RWPE2 (cell line): ENCODE results near the gene SLC9A2.

Source experiments
- ATAC-seq: fragments of 200-7000 bp; cut with Tn5 transposase; 3 replicates; pipeline ENCODE4 v1.9.1; 2021; ENCODE audit warnings: low read depth
- DNase-seq: peaks from one replicate; pipeline ENCODE4 v3.0.0-alpha.2; 2020; ENCODE audit warnings: low spot score
- H3K27ac ChIP-seq: fragments of 450-650 bp; 2 replicates; pipeline ENCODE4 v1.5.1; 2017; ENCODE audit warnings: mild to moderate bottlenecking; ENCODE audit not compliant: poor library complexity, severe bottlenecking
- H3K27me3 ChIP-seq: fragments of 250-450 bp; sonication (Bioruptor Pico); 2 replicates; pipeline ENCODE4 v1.5.1; 2021; ENCODE audit warnings: mild to moderate bottlenecking, moderate library complexity; ENCODE audit not compliant: insufficient read depth, poor library complexity, severe bottlenecking
- H3K36me3 ChIP-seq: fragments of 250-450 bp; sonication (Bioruptor Pico); 2 replicates; pipeline ENCODE4 v1.5.1; 2020; ENCODE audit warnings: low read depth, mild to moderate bottlenecking, moderate library complexity
- H3K4me1 ChIP-seq: fragments of 250-450 bp; sonication (Bioruptor Pico); 2 replicates; pipeline ENCODE4 v1.5.1; 2021; ENCODE audit warnings: mild to moderate bottlenecking, moderate library complexity; ENCODE audit not compliant: insufficient read depth, poor library complexity, severe bottlenecking
- H3K4me3 ChIP-seq: fragments of 250-450 bp; sonication (Bioruptor Pico); 2 replicates; pipeline ENCODE4 v1.5.1; 2021; ENCODE audit warnings: mild to moderate bottlenecking, moderate library complexity; ENCODE audit not compliant: severe bottlenecking
- H3K9me3 ChIP-seq: fragments of 250-450 bp; sonication (Bioruptor Pico); 2 replicates; pipeline ENCODE4 v1.5.1; 2021; ENCODE audit warnings: mild to moderate bottlenecking, moderate library complexity; ENCODE audit not compliant: severe bottlenecking
- CTCF ChIP-seq: fragments of 450-650 bp; IDR thresholded peaks from one replicate; pipeline ENCODE4 v1.5.1; 2017; ENCODE audit warnings: mild to moderate bottlenecking, moderate library complexity; ENCODE audit not compliant: poor library complexity, severe bottlenecking

Gene SLC9A2

GRCh38 chr2:102618452-102619413, 620 bp upstream of the SLC9A2 start:
- no peak for DNase-seq
- H3K9me3 ChIP-seq = no peaks in the 10 kb centered on the region
- H3K27ac ChIP-seq = no peak overlapping the region
- peaks cover 72% of the 10 kb centered on the region for H3K27me3 ChIP-seq
- H3K4me3 ChIP-seq = peak overlapping the region; percentile 31
- no peaks in the 10 kb centered on the region for H3K36me3 ChIP-seq
- no peaks in the 10 kb centered on the region for H3K4me1 ChIP-seq
- ATAC-seq = peak; percentile 44
- TF ChIP-seq CTCF = no peak

GRCh38 chr2:102620332-102620731, 979 bp downstream of the SLC9A2 start:
- Histone ChIP-seq H3K36me3 (no peaks in the 10 kb centered on the region), H3K9me3 (no peaks in the 10 kb centered on the region), H3K27ac (no peak overlapping the region), H3K27me3 (peaks cover 60% of the 10 kb centered on the region), H3K4me3 (no peak overlapping the region), H3K4me1 (no peaks in the 10 kb centered on the region)
- no peak for DNase-seq
- TF ChIP-seq CTCF = no peak
- ATAC-seq = no peak

- H3K4me3 ChIP-seq = no peak overlapping the region
- TF ChIP-seq CTCF = no peak
- H3K27ac ChIP-seq = no peak overlapping the region
- no peaks in the 10 kb centered on the region for H3K36me3 ChIP-seq
- H3K4me1 ChIP-seq = no peaks in the 10 kb centered on the region
- DNase-seq (no peak), ATAC-seq (no peak)
- peaks cover 50% of the 10 kb centered on the region for H3K27me3 ChIP-seq
- no peaks in the 10 kb centered on the region for H3K9me3 ChIP-seq
These were observed 2.3 kb downstream of the SLC9A2 start for GRCh38 chr2:102621630-102622029.

GRCh38 chr2:102622646-102623045, 3.3 kb downstream of the SLC9A2 start:
- Histone ChIP-seq H3K4me1 (no peaks in the 10 kb centered on the region), H3K27me3 (peaks cover 40% of the 10 kb centered on the region), H3K36me3 (no peaks in the 10 kb centered on the region), H3K9me3 (no peaks in the 10 kb centered on the region), H3K27ac (no peak overlapping the region), H3K4me3 (no peak overlapping the region)
- ATAC-seq (no peak), DNase-seq (no peak)
- TF ChIP-seq CTCF = no peak

GRCh38 chr2:102630458-102630857, 11.1 kb downstream of the SLC9A2 start:
- ATAC-seq (no peak), DNase-seq (no peak)
- Histone ChIP-seq H3K9me3 (no peaks in the 10 kb centered on the region), H3K27ac (no peak overlapping the region), H3K4me1 (no peaks in the 10 kb centered on the region), H3K36me3 (no peaks in the 10 kb centered on the region), H3K27me3 (no peaks in the 10 kb centered on the region), H3K4me3 (no peak overlapping the region)
- TF ChIP-seq CTCF = no peak
